ACC112 (cell line): ENCODE measurements around the gene TYK2.

Experiments
- H2AFZ ChIP-seq: fragments of 200-600 bp; sonication (generic); one replicate; pipeline ENCODE4 v1.6.0; 2017; ENCODE audit warnings: antibody characterized with exemption, low read length; ENCODE audit not compliant: unreplicated experiment
- H3K27ac ChIP-seq: fragments of 200-600 bp; sonication (generic); 2 replicates; pipeline ENCODE4 v1.5.1; 2014; ENCODE audit warnings: low read depth, mild to moderate bottlenecking, antibody characterized with exemption, low read length, moderate library complexity
- H3K27me3 ChIP-seq: fragments of 200-600 bp; sonication (generic); 2 replicates; pipeline ENCODE4 v1.6.1; 2014; ENCODE audit warnings: mild to moderate bottlenecking, antibody characterized with exemption, low read length, moderate library complexity, mixed read lengths; ENCODE audit not compliant: insufficient read depth
- H3K36me3 ChIP-seq: fragments of 200-600 bp; sonication (generic); 2 replicates; pipeline ENCODE4 v1.6.1; 2016; ENCODE audit warnings: mild to moderate bottlenecking, antibody characterized with exemption, low read length, moderate library complexity, mixed read lengths; ENCODE audit not compliant: insufficient read depth
- H3K4me1 ChIP-seq: fragments of 200-600 bp; sonication (generic); one replicate; pipeline ENCODE4 v1.6.1; 2016; ENCODE audit warnings: low read length, mixed read lengths; ENCODE audit not compliant: insufficient read depth, unreplicated experiment, control insufficient read depth
- H3K4me3 ChIP-seq: fragments of 200-600 bp; sonication (generic); 2 replicates; pipeline ENCODE4 v1.5.1; 2014; ENCODE audit warnings: mild to moderate bottlenecking, low read depth, low read length
- H3K79me2 ChIP-seq: fragments of 200-600 bp; sonication (generic); one replicate; pipeline ENCODE4 v1.6.0; 2016; ENCODE audit warnings: low read length; ENCODE audit not compliant: control insufficient read depth, unreplicated experiment, insufficient read depth

Gene TYK2

DNA sequence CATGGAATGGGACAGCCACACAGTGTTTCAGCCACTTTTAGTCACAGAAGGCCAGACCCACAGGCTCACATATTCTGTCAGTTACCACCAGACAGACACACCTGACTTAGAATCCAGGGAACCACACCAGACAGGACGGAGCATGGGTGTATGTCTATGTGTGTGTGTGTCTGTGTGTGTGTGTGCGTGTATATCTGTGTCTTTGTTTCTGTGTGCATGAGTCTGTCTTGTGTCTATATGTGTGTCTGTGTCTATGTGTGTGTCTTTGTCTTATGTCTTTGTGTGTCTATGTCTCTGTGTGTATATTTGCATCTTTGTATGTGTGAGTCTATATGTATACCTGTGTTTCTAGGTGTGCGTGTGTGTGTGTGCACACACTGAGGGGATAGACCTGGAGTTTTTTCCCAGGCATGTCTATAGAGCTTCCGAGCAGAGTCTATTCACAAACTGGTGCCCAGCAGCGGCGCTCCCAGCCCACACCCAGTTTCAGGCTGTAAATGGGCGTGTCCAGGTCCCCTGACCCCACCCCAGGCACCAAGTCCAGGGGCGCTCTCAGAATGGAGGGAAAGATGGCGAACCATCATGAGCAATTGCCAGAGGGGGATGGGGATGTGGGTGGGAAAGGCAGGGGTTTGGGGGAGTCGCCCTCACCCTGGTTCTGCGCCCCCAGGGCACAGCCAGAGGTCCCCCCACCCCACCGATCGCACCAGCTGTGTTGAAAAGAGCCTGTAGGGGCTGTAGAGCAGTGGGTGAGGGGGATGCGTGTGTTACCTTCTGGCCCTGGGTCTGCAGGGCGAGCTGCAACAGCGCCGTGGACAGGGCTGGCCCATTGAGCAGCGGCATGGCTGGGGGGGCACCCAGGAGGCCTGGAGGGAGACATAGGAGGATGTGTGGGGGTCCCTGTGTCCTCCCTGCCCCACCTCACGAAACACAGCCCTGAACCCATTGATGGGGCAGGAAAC, 58.2 kb downstream of the TYK2 start:
- Histone ChIP-seq H2AFZ (no peak overlapping the region), H3K79me2 (no peaks in the 10 kb centered on the region), H3K4me1 (no peaks in the 10 kb centered on the region), H3K36me3 (no peaks in the 10 kb centered on the region), H3K27me3 (no peaks in the 10 kb centered on the region), H3K4me3 (no peak overlapping the region), H3K27ac (no peak overlapping the region)

DNA sequence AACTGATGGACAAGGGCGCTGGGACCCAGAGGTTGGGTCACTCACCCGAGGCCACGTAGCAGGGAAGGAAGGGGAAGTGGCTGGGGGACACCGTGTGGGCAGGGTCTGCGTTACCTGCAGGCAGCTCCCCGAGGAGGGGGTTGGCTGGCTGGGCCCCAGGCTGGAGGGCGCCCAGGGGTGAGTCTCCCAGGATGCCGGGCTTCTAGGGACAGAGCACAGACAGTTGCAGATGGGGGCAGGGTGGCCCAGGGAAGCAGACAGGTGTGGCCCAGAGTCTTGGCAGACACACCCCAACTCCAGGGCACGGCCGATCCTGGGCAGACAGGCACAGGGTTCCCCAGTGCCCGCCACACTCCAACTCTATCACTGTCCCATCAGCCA, 59.0 kb downstream of the TYK2 start:
- Histone ChIP-seq H3K4me1 (no peaks in the 10 kb centered on the region), H3K4me3 (no peak overlapping the region), H3K36me3 (no peaks in the 10 kb centered on the region), H3K27me3 (no peaks in the 10 kb centered on the region), H3K79me2 (no peaks in the 10 kb centered on the region), H2AFZ (no peak overlapping the region), H3K27ac (no peak overlapping the region)

DNA sequence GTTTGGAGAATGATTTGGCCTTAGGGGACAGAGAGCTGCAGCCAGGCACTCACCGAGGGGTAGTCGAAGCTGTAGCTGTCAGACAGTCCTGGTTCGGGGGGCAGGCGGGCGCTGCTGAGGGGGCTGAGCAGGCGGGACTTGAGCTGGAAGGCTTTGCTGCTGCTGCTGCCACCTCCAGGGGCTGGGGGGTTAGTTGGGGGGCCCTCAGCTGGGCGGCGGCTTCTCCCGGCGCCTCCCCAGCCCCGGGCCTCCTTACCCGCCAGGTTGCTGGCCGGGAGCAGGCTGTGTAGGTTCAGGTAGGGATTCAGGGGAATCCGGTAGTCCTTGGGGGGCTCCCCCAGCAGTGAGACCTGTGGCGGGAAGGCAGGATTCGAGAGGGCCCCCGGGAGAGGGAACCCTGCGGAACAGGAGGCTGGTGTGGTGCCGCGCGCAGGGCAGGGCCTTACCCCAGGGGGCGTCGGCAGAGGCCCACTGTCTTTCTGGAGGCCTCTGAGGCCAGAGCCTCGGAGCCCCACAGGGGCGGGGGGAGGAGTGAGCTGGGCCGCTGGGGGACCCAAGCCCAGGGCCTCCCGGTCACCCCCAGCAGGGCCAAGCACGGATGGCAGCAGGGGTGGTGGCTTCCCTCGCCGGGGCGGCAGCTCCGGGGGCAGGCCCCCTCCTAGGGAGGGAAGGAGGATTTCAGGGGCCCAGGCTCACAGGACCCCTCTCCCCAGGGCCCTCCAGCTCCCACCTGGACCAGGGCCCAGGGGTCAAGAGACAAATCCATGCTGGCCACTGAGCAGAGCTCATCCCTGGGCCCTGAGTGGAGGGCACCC, 59.6 kb downstream of the TYK2 start:
- Histone ChIP-seq H2AFZ (no peak overlapping the region), H3K36me3 (no peaks in the 10 kb centered on the region), H3K79me2 (no peaks in the 10 kb centered on the region), H3K27ac (no peak overlapping the region), H3K4me1 (no peaks in the 10 kb centered on the region), H3K4me3 (no peak overlapping the region), H3K27me3 (no peaks in the 10 kb centered on the region)

DNA sequence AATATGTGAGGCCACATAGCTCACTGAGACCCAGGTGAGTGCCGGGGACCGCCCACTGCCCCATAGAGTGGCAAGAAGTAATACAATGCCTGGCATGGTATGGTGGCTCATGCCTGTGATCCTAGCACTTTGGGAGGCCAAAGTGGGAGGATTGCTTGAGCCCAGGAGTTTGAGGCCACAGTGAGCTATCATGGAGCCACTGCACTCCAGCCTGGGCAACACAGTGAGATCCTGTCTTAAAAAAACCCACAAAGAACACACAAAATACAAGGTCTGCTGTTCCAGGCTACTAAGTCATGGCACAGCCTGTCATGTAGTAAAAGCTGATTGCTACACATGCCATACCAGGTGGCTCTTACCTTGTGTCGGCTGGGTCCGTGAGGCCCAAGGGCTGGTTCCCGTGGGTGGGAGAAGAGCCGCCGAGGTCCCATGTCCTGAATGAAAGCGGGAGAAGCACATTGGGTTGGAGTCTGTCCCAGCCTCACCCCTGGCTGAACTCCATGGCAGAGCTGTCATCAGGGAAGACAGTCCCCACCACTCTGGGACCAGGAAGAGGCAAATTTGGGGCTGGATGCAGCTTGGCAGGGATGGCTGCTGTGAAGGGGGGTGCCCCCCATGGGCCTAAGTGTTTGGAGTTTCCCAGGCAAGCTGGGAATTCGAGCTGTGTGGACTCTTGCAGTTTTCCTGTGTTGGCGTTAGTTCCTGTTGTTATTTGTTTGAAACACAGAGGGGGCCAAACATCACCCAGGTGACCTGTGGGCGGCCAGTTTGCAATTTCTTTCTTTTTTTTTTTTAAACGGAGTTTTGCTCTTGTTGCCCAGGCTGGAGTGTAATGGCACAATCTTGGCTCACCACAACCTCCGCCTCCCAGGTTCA, 61.3 kb downstream of the TYK2 start:
- Histone ChIP-seq H3K4me3 (no peak overlapping the region), H3K27me3 (no peaks in the 10 kb centered on the region), H3K4me1 (no peaks in the 10 kb centered on the region), H3K79me2 (peaks cover 6% of the 10 kb centered on the region), H3K36me3 (no peaks in the 10 kb centered on the region), H3K27ac (no peak overlapping the region), H2AFZ (no peak overlapping the region)

DNA sequence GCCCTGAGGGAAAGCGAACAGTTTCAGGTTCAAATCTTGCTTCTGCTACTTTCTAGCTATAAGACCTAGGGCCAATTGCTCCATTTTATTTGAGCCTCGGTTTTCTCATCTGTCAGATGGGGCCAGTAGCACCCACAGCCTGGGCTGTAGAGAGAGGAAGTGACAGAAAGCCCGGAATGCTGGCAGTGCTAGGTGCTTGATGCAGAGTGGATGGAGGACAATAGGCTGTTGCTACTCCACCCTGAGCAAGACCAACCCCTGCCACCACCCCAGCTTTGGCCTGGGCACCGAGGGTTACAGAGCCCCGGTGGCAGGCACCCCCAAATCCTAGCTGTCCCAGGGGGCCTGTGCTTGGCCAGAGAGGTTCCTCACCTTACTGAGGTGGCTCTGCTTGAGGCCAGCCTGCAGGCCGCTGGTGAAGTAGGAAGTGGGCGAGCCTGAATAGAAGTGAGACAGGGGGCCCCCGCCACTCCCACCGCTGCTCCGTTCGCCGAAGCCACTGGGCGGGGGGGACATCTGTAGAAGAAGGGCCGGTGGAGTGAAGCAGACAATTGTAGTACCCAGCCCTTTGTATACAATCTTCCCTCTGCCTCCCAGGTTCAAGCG, 62.4 kb downstream of the TYK2 start:
- Histone ChIP-seq H3K79me2 (peaks cover 6% of the 10 kb centered on the region), H3K4me3 (no peak overlapping the region), H3K27me3 (no peaks in the 10 kb centered on the region), H2AFZ (no peak overlapping the region), H3K36me3 (no peaks in the 10 kb centered on the region), H3K27ac (no peak overlapping the region), H3K4me1 (no peaks in the 10 kb centered on the region)

DNA sequence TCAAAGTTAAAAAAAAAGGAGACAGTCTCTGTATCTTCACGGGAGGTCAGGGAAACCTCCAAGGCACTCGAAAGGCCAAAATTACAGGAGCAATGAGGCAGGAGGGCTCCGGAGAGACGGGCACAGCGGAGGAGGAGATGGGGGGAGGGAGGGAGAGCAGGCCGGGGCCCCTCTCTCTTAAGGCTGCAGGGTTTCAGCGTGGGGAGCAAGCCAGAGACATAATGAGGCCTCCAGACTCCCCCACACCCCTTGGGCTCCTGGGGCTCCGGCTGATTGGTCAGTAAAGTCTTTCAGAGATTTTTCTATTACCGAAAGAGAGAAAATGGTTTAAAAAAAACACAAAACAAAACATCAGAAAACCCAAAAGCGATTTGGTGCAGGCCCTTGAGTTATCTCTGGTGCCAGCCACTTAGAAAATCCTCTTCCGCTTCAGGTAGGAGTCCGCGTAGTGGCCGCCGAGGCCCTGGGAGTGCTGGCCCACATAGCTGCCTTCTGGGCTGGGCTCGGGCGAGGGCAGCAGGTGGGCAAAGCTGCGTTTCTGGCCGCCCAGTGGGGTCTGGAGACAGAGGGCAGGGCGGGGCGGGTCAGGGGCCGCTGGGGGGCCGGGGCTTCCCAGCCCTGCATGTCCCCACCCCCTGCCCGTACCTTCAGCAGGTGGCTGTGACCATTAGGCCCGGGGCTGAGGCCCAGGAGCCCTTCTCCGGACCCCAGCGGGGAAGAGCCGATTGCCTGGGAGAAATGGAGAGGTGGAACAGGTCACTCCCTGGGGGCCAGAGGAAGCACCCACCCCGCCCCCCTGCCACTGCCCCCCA, 63.1 kb downstream of the TYK2 start:
- no peaks in the 10 kb centered on the region for H3K36me3 ChIP-seq
- no peaks in the 10 kb centered on the region for H3K4me1 ChIP-seq
- no peak overlapping the region for H3K4me3 ChIP-seq
- no peaks in the 10 kb centered on the region for H3K27me3 ChIP-seq
- H3K27ac ChIP-seq = no peak overlapping the region
- H2AFZ ChIP-seq = no peak overlapping the region
- H3K79me2 ChIP-seq = peaks cover 6% of the 10 kb centered on the region

DNA sequence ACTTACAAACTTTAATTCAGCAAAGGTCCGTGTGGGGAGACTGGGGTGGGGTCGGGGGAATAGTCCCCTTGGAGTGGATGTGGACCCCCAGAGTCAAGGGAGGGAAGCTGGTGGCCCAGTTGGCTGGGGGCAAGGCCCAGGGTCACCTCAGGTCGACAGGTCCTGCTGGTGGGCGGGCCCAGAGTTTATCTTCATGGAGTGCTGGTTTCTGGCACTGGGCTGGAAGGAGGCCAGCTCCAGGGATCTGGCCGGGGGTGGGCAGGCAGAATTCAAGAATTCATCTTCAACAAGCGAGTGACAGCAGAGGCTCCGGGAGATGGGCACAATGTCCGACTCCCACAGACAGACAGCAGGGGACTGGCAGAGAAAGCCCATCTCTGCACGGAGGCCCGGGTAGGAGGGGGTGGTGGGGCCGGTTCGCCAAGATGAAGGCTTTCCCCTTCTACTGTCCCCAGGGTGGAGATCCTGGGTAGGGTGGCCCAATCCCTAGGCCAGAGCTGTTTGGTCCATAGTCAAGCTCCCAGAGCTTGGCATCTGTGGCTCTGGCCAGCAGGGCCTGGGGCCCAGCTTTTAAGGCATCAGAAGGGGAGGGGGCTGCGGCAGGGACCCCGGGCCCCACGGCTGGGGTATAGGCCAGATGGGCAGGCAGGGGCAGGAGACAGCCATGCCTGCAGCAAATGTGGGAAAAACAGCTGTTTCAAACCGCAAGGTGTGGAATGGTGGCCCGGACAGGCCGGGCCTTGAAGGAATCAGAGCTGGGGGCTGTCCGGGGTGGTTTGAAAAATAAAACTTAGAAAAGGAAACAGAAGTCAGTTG, 63.9 kb downstream of the TYK2 start:
- Histone ChIP-seq H2AFZ (no peak overlapping the region), H3K4me3 (peak overlapping the region; percentile 87; the same call in 1 of the 2 replicates)

DNA sequence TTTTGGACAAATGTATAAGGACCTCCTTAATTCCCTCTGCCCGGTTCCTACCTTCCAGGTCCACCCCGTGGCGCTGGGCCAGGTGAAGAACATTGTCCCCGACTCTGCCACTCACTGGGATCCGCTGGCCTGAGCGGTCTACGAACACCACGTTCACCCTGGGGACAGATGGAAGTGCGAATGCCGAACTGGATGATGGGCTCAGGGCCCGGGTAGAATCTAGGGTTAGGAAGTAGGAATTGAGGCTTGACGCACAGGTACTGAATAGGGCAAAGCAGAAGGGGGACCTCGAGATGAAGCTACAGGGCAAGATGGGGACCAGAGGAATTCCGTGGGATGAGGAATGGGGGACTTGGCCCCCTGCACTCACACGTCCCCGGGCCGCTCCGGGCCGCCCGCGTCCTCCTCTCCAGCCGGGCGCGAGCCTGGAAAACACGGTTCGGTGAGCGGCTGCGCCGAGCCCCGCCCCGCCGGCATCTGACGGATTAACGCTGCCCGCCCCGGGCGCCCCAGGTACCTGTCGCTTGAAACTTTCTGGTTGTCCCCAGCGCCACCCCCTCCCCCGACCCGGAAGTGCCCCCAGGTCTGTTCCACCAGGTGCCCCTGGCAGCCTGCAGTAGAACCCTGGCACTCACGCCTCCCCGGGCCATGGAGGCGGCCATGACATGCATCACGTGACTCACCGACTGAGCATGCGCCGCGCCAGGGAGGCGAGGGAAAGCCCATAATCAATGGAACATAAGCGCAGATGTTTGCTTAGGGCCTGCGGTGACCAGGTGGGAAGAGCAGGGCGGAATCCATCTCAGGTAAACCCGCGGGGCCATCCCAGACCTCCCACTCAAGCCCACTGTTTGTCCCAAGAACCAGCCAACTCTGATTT, 64.8 kb downstream of the TYK2 start, which contains the start of gene FDX2:
TSS of gene FDX2 (minus strand) at position 681 of the 880 bp plus-strand sequence. CDS start at position 662, 19 bp downstream.
- Histone ChIP-seq H3K79me2 (peaks cover 6% of the 10 kb centered on the region), H3K36me3 (no peaks in the 10 kb centered on the region), H3K27ac (peak within 1 kb of the TSS; percentile 14; the same call in 1 of the 2 replicates), H3K4me1 (no peaks in the 10 kb centered on the region), H2AFZ (no peak within 1 kb of the TSS), H3K4me3 (peak within 1 kb of the TSS; percentile 87), H3K27me3 (no peaks in the 10 kb centered on the region)

More for the DNA sequence above, 63.9 kb downstream of the TYK2 start:
- Histone ChIP-seq H3K36me3 (no peaks in the 10 kb centered on the region), H3K27me3 (no peaks in the 10 kb centered on the region), H3K79me2 (peaks cover 6% of the 10 kb centered on the region), H3K27ac (no peak overlapping the region), H3K4me1 (no peaks in the 10 kb centered on the region)
